Smooth muscle cell (in vitro differentiated cells): ENCODE data around the gene TMED6. TPM values are rescaled to one million over a fixed set of nuclear protein-coding genes. Genes with fewer than 3 reads are reported as not detected.

Experiments
- DNase-seq: peaks from one replicate; lab custom pipeline; 2025; ENCODE audit not compliant: unreplicated experiment; lab: John Stamatoyannopoulos, UW
- H2AFZ ChIP-seq: fragments of 200-600 bp; sonication (generic); 2 replicates; pipeline ENCODE4 v1.6.0; 2016; ENCODE audit warnings: antibody characterized with exemption, low read depth, mild to moderate bottlenecking
- H3F3A ChIP-seq: fragments of 200-600 bp; sonication (generic); 2 replicates; pipeline ENCODE4 v1.6.0; 2017; ENCODE audit warnings: antibody characterized with exemption, low read depth
- H3K27ac ChIP-seq: fragments of 200-600 bp; sonication (generic); 2 replicates; pipeline ENCODE4 v1.5.1; 2016; ENCODE audit warnings: low read depth, mild to moderate bottlenecking
- H3K27me3 ChIP-seq: fragments of 200-600 bp; sonication (generic); 2 replicates; pipeline ENCODE4 v1.6.1; 2016; ENCODE audit warnings: low read depth, mild to moderate bottlenecking
- H3K36me3 ChIP-seq: fragments of 200-600 bp; sonication (generic); 2 replicates; pipeline ENCODE4 v1.5.1; 2016; ENCODE audit warnings: low read depth
- H3K4me1 ChIP-seq: fragments of 200-600 bp; sonication (generic); 2 replicates; pipeline ENCODE4 v1.5.1; 2016; ENCODE audit warnings: low read depth
- H3K4me2 ChIP-seq: fragments of 200-600 bp; sonication (generic); 2 replicates; pipeline ENCODE4 v1.6.0; 2016; ENCODE audit warnings: mild to moderate bottlenecking
- H3K4me3 ChIP-seq: fragments of 200-600 bp; sonication (generic); 2 replicates; pipeline ENCODE4 v1.5.1; 2016; ENCODE audit warnings: mild to moderate bottlenecking
- H3K79me2 ChIP-seq: fragments of 200-600 bp; sonication (generic); 2 replicates; pipeline ENCODE4 v1.6.0; 2016; ENCODE audit warnings: low read depth, mild to moderate bottlenecking
- H3K9ac ChIP-seq: fragments of 200-600 bp; sonication (generic); 2 replicates; pipeline ENCODE4 v1.6.0; 2016; ENCODE audit warnings: low read depth
- H3K9me3 ChIP-seq: fragments of 200-600 bp; sonication (generic); replicated peaks from 2 replicates; pipeline ENCODE4 v1.5.1; 2016; ENCODE audit warnings: low read depth
- H4K20me1 ChIP-seq: fragments of 200-600 bp; sonication (generic); 2 replicates; pipeline ENCODE4 v1.6.0; 2016; ENCODE audit warnings: low read depth
- CTCF ChIP-seq: fragments of 200-600 bp; sonication (generic); IDR thresholded peaks from 2 replicates; pipeline ENCODE4 v1.5.1; 2017; ENCODE audit warnings: borderline replicate concordance, mild to moderate bottlenecking, antibody characterized with exemption; ENCODE audit not compliant: insufficient read depth, poor library complexity, severe bottlenecking
- WGBS: methylation state at CpG from one replicate; pipeline ENCODE4 v1.1.7; 2016; ENCODE audit warnings: low lambda C conversion rate; 5-methylcytosine and 5-hydroxymethylcytosine counted together
- polyA plus RNA-seq: library from polyadenylated mRNA; unstranded; fragments of >200 nt; fragmentation: Nextera tagmentation; extraction: Ambion mirVana; gene quantifications from 2 replicates; pipeline ENCODE4 v1.2.1, GENCODE V29; 2016
- total RNA-seq: library from RNA; depleted of rRNA; stranded (reverse); fragments of >200 nt; gene quantifications from 2 replicates; pipeline ENCODE4 v1.2.3, GENCODE V29; 2014

The TMED6 gene
- total and polyA plus RNA-seq, 2 experiments from 2014 or later = 0.23 to 0.27 TPM

- H3K4me2 ChIP-seq = no peak overlapping the region
- H3K4me3 ChIP-seq = no peak overlapping the region
- H3K36me3 ChIP-seq = no peaks in the 10 kb centered on the region
- H3K4me1 ChIP-seq = no peaks in the 10 kb centered on the region
- H3K9ac ChIP-seq = no peak overlapping the region
- H4K20me1 ChIP-seq = no peaks in the 10 kb centered on the region
- 83% methylated on average over 1 of the region's 1 CpG for WGBS
- no peaks in the 10 kb centered on the region for H3F3A ChIP-seq
- no peak for DNase-seq
- no peak overlapping the region for H2AFZ ChIP-seq
- H3K27me3 ChIP-seq = no peaks in the 10 kb centered on the region
- no peaks in the 10 kb centered on the region for H3K9me3 ChIP-seq
- no peak overlapping the region for H3K27ac ChIP-seq
- H3K79me2 ChIP-seq = no peaks in the 10 kb centered on the region
- no peak for TF ChIP-seq CTCF
Observed at GRCh38 chr16:69294051-69294450, 57.5 kb downstream of the TMED6 start.

GRCh38 chr16:69293401-69293800 is 58.2 kb downstream of the TMED6 start:
- DNase-seq = no peak
- Histone ChIP-seq H3F3A (no peaks in the 10 kb centered on the region), H3K27me3 (no peaks in the 10 kb centered on the region), H3K9ac (no peak overlapping the region), H2AFZ (no peak overlapping the region), H3K79me2 (no peaks in the 10 kb centered on the region), H4K20me1 (no peaks in the 10 kb centered on the region), H3K4me1 (no peaks in the 10 kb centered on the region), H3K9me3 (no peaks in the 10 kb centered on the region), H3K4me3 (no peak overlapping the region), H3K4me2 (no peak overlapping the region), H3K27ac (no peak overlapping the region), H3K36me3 (no peaks in the 10 kb centered on the region)
- TF ChIP-seq CTCF = no peak
- WGBS = 92% methylated on average over 3 of the region's 3 CpGs

Other genes with a start within 250 kb of the TMED6 start
- gene HAS3, start 246.1 kb downstream of the TMED6 start, total RNA-seq = 1.2 and 2.7 TPM in 2 replicates
- 0.39 and 1.1 TPM in 2 replicates for gene HAS3, start 246.1 kb downstream of the TMED6 start, polyA plus RNA-seq
- gene CHTF8, start 219.2 kb downstream of the TMED6 start, total RNA-seq = 74.2 and 77.7 TPM in 2 replicates
- gene CHTF8, start 219.2 kb downstream of the TMED6 start, polyA plus RNA-seq = 70.8 and 83.8 TPM in 2 replicates
- gene UTP4, start 219.1 kb downstream of the TMED6 start, total RNA-seq = 13.8 and 20.4 TPM in 2 replicates
- gene UTP4, start 219.1 kb downstream of the TMED6 start, polyA plus RNA-seq = 29.0 and 32.8 TPM in 2 replicates
- gene SNTB2, start 164.6 kb downstream of the TMED6 start, total RNA-seq = 11.0 and 25.9 TPM in 2 replicates
- 17.1 and 19.2 TPM in 2 replicates for gene SNTB2, start 164.6 kb downstream of the TMED6 start, polyA plus RNA-seq
- gene VPS4A, start 40.4 kb downstream of the TMED6 start, total RNA-seq = 18.7 and 21.5 TPM in 2 replicates
- 39.9 and 48.1 TPM in 2 replicates for gene VPS4A, start 40.4 kb downstream of the TMED6 start, polyA plus RNA-seq
- 4.0 and 4.4 TPM in 2 replicates for gene PDF, start 21.2 kb downstream of the TMED6 start, total RNA-seq
- gene PDF, start 21.2 kb downstream of the TMED6 start, polyA plus RNA-seq = 5.4 and 12.2 TPM in 2 replicates
- 33.5 and 35.6 TPM in 2 replicates for gene COG8, start 12.2 kb downstream of the TMED6 start, total RNA-seq
- 26.6 and 37.2 TPM in 2 replicates for gene COG8, start 12.2 kb downstream of the TMED6 start, polyA plus RNA-seq
- 13.3 and 17.0 TPM in 2 replicates for gene NIP7, start 12.0 kb downstream of the TMED6 start, total RNA-seq
- 20.0 and 20.3 TPM in 2 replicates for gene NIP7, start 12.0 kb downstream of the TMED6 start, polyA plus RNA-seq
- 13.5 and 17.8 TPM in 2 replicates for gene TERF2, start 34.2 kb upstream of the TMED6 start, total RNA-seq
- gene TERF2, start 34.2 kb upstream of the TMED6 start, polyA plus RNA-seq = 23.7 and 24.0 TPM in 2 replicates
- gene CYB5B, start 72.8 kb upstream of the TMED6 start, total RNA-seq = 47.4 and 64.0 TPM in 2 replicates
- 94.0 and 99.8 TPM in 2 replicates for gene CYB5B, start 72.8 kb upstream of the TMED6 start, polyA plus RNA-seq
- 33.5 and 44.3 TPM in 2 replicates for gene NFAT5, start 214.2 kb upstream of the TMED6 start, total RNA-seq
- 4.2 and 10.0 TPM in 2 replicates for gene NFAT5, start 214.2 kb upstream of the TMED6 start, polyA plus RNA-seq